HFFc6 (cell line): Measurements from ENCODE around the gene IL1RAPL2. TPM values are rescaled to one million over a fixed set of nuclear protein-coding genes. Genes with fewer than 3 reads are reported as not detected.

Experiments
- DNase-seq: peaks from one replicate; pipeline ENCODE4 v3.0.0-alpha.2; 2018
- H3K27ac Mint-ChIP-seq: 2 replicates; pipeline ENCODE4 v1.8.0; 2020; ENCODE audit warnings: mild to moderate bottlenecking, mixed read lengths
- H3K27me3 Mint-ChIP-seq: 2 replicates; pipeline ENCODE4 v1.8.0; 2021; ENCODE audit warnings: mild to moderate bottlenecking, moderate library complexity, mixed read lengths; ENCODE audit not compliant: insufficient read depth
- H3K36me3 Mint-ChIP-seq: 2 replicates; pipeline ENCODE4 v1.8.0; 2021; ENCODE audit warnings: low read depth, mixed read lengths
- H3K4me1 Mint-ChIP-seq: 2 replicates; pipeline ENCODE4 v1.8.0; 2020; ENCODE audit warnings: low read depth, mixed read lengths
- H3K4me3 Mint-ChIP-seq: 2 replicates; pipeline ENCODE4 v1.8.0; 2020; ENCODE audit warnings: mild to moderate bottlenecking, moderate library complexity, mixed read lengths
- H3K9me3 Mint-ChIP-seq: 2 replicates; pipeline ENCODE4 v1.8.0; 2020; ENCODE audit warnings: mild to moderate bottlenecking, mixed read lengths
- total RNA-seq, 6 experiments: library from RNA; stranded (reverse); fragmentation: NEBNext Ultra II Directional; extraction: Animal tissue kit (Norgen Biotek cat#: 25700); gene quantifications; 2 replicates in 1 of 6; 3 replicates in 5 of 6; pipeline ENCODE4 v1.2.3, GENCODE V29; 2021
- TF ChIP-seq, protein P1 (sequence below): fragments of 200-600 bp; sonication (generic); IDR thresholded peaks from 2 replicates; pipeline ENCODE4 v1.5.0; 2021; ENCODE audit warnings: antibody characterized with exemption, mild to moderate bottlenecking

Gene IL1RAPL2
- total RNA-seq, 6 experiments from 2014 or later: 0.33 TPM; not detected in 5

- TF ChIP-seq, protein P1, sequence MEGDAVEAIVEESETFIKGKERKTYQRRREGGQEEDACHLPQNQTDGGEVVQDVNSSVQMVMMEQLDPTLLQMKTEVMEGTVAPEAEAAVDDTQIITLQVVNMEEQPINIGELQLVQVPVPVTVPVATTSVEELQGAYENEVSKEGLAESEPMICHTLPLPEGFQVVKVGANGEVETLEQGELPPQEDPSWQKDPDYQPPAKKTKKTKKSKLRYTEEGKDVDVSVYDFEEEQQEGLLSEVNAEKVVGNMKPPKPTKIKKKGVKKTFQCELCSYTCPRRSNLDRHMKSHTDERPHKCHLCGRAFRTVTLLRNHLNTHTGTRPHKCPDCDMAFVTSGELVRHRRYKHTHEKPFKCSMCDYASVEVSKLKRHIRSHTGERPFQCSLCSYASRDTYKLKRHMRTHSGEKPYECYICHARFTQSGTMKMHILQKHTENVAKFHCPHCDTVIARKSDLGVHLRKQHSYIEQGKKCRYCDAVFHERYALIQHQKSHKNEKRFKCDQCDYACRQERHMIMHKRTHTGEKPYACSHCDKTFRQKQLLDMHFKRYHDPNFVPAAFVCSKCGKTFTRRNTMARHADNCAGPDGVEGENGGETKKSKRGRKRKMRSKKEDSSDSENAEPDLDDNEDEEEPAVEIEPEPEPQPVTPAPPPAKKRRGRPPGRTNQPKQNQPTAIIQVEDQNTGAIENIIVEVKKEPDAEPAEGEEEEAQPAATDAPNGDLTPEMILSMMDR: no peak
- Mint-ChIP-seq H3K9me3 (no peaks in the 10 kb centered on the region; the same call in 1 of the 2 replicates), H3K27ac (no peak overlapping the region), H3K4me1 (no peaks in the 10 kb centered on the region), H3K27me3 (no peaks in the 10 kb centered on the region), H3K36me3 (no peaks in the 10 kb centered on the region; the same call in 1 of the 2 replicates), H3K4me3 (no peak overlapping the region)
- no peak for DNase-seq
Observed at GRCh38 chrX:105266456-105266855, 700.5 kb downstream of the IL1RAPL2 start.

DNA sequence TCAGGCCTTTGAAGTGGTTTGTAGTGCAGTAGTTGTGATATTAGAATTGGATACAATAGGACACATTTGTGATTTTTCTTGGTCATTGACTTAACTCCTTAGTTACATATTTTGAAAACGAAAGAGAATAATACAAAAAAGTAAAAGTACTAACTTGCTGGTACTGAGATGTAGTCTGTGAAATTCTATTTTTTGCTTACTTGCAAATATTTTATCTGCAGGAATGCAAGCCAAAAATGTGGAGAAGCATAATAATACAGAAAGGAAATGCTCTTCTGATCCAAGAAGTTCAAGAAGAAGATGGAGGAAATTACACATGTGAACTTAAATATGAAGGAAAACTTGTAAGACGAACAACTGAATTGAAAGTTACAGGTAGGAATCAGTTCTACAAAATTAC is 701.2 kb downstream of the IL1RAPL2 start:
- H3K27me3 Mint-ChIP-seq: no peaks in the 10 kb centered on the region

GRCh38 chrX:105269386-105269785 is 703.4 kb downstream of the IL1RAPL2 start:
- DNase-seq: no peak
- H3K27ac Mint-ChIP-seq: no peak overlapping the region
- H3K4me1 Mint-ChIP-seq: no peaks in the 10 kb centered on the region
- no peaks in the 10 kb centered on the region; the same call in 1 of the 2 replicates for H3K9me3 Mint-ChIP-seq
- TF ChIP-seq, protein P1: no peak
- H3K4me3 Mint-ChIP-seq: no peak overlapping the region
- no peaks in the 10 kb centered on the region; the same call in 1 of the 2 replicates for H3K36me3 Mint-ChIP-seq
- no peaks in the 10 kb centered on the region for H3K27me3 Mint-ChIP-seq

More for the DNA sequence above, 701.2 kb downstream of the IL1RAPL2 start:
- TF ChIP-seq, protein P1: no peak
- Mint-ChIP-seq H3K4me1 (no peaks in the 10 kb centered on the region), H3K27ac (no peak overlapping the region), H3K9me3 (no peaks in the 10 kb centered on the region; the same call in 1 of the 2 replicates), H3K36me3 (no peaks in the 10 kb centered on the region; the same call in 1 of the 2 replicates), H3K4me3 (no peak overlapping the region)
- no peak for DNase-seq

- Mint-ChIP-seq H3K27ac (no peak overlapping the region), H3K27me3 (no peaks in the 10 kb centered on the region), H3K9me3 (no peaks in the 10 kb centered on the region; the same call in 1 of the 2 replicates), H3K36me3 (no peaks in the 10 kb centered on the region; the same call in 1 of the 2 replicates), H3K4me3 (no peak overlapping the region), H3K4me1 (no peaks in the 10 kb centered on the region)
- TF ChIP-seq, protein P1: no peak
- DNase-seq: no peak
Observed at GRCh38 chrX:105273326-105273725, 707.3 kb downstream of the IL1RAPL2 start.

DNA sequence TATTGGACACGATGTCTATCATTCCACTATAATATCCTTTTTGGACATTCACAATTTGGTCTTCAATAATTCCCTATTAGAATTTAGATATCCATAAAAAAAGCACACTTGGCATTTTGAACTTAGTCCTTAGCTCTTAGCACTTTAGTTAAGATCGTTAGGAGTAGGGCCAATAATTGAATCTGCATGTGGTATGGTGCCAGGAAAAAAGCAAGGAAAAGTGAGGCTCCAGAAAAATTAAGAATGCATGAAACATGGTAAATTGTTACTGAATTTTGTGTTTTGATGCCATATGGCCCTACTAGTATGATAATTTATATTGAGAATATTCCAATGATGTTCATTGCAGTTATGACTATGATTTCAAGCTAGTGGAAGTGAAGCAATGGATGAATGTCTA is 708.1 kb downstream of the IL1RAPL2 start:
- no peak overlapping the region for H3K27ac Mint-ChIP-seq
- no peak overlapping the region for H3K4me3 Mint-ChIP-seq
- H3K27me3 Mint-ChIP-seq: no peaks in the 10 kb centered on the region
- no peaks in the 10 kb centered on the region for H3K4me1 Mint-ChIP-seq
- no peaks in the 10 kb centered on the region; the same call in 1 of the 2 replicates for H3K9me3 Mint-ChIP-seq
- DNase-seq: no peak
- no peaks in the 10 kb centered on the region; the same call in 1 of the 2 replicates for H3K36me3 Mint-ChIP-seq
- TF ChIP-seq, protein P1: no peak
